Glomerular visceral epithelial cell (primary cell): ENCODE results near the gene GNL1.
"Not testable (repeated sequence)": the region's sequence is repeated elsewhere in the genome, so short reads cannot be mapped to it uniquely, and the experiment has no call there.

Experiments used
- DNase-seq: peaks from one replicate; pipeline ENCODE4 v3.0.0-alpha.2; 2016; ENCODE audit errors: extremely low spot score

GNL1 gene

GRCh38 chr6:30495993-30496392 is 60.3 kb downstream of the GNL1 start:
- no peak for DNase-seq

GRCh38 chr6:30495060-30495459 is 61.2 kb downstream of the GNL1 start:
- DNase-seq = not testable (repeated sequence)

- DNase-seq = no peak
Measured at GRCh38 chr6:30494291-30494861, 61.9 kb downstream of the GNL1 start.

- DNase-seq = no peak
Measured at GRCh38 chr6:30493643-30494250, 62.5 kb downstream of the GNL1 start.

- DNase-seq = no peak
Measured at GRCh38 chr6:30491991-30492952, 64.0 kb downstream of the GNL1 start.
